ENCODE data around the gene DNPH1. TPM values are rescaled to one million over a fixed set of nuclear protein-coding genes. Genes with fewer than 3 reads are reported as not detected.

Gene DNPH1
- total RNA-seq, 3 donors from 2014 or later = 46.5 to 61.1 (median 53.7) TPM

DNA sequence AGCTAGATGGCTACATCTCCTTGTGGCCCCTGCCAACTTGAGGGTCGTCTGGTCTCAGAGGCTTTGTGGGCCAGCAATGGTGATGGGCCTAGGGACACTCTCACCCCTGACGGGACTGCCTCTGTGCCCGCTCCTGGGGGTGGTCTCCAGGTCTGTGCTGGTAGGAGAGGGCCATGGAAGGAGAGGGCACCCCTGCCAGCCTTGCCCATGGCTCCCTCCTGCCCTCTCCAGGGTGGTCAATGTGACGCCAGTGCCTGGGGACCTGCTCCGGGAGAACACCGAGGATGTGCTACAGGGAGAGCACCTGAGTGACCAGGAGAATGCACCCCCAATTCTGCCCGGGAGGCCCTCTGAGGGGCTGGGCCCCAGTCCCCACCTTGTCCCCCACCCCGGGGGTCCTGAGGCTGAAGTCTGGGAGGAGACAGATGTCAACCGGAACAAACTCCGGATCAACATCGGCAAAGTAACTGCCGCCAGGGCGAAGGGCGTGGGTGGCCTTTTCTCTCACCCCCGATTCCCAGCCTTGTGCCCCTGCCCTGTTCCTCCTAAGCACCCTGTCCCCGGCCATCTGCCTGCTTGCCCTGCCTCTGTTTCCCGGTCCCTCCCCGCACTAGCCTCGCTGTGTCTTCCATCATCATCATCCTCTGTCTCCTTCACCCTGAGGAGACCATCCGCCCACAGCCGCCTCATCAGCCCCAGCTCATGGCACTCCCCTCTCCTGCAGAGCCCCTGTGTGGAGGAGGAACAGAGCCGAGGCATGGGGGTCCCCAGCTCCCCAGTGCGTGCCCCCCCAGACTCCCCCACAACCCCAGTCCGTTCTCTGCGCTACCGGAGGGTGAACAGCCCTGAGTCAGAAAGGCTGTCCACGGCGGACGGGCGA lies 29.8 kb upstream of the DNPH1 start:
- H3K27me3 ChIP-seq = peaks cover 0 to 4% of the 10 kb centered on the region in 2 donors
- intact Hi-C loops (cut with DNase I; ENCODE audit: low total_unique reads) = no loop called here
- DNase-seq (ENCODE audit: low spot score in 2 of 2) = no peak
- H3K4me1 ChIP-seq = no peaks in the 10 kb centered on the region
- H3K36me3 ChIP-seq = no peaks in the 10 kb centered on the region
- H3K9me3 ChIP-seq = no peaks in the 10 kb centered on the region
- no peak for TF ChIP-seq POLR2A (IDR thresholded peaks at IDR 0.05)
- TF ChIP-seq, protein P1, sequence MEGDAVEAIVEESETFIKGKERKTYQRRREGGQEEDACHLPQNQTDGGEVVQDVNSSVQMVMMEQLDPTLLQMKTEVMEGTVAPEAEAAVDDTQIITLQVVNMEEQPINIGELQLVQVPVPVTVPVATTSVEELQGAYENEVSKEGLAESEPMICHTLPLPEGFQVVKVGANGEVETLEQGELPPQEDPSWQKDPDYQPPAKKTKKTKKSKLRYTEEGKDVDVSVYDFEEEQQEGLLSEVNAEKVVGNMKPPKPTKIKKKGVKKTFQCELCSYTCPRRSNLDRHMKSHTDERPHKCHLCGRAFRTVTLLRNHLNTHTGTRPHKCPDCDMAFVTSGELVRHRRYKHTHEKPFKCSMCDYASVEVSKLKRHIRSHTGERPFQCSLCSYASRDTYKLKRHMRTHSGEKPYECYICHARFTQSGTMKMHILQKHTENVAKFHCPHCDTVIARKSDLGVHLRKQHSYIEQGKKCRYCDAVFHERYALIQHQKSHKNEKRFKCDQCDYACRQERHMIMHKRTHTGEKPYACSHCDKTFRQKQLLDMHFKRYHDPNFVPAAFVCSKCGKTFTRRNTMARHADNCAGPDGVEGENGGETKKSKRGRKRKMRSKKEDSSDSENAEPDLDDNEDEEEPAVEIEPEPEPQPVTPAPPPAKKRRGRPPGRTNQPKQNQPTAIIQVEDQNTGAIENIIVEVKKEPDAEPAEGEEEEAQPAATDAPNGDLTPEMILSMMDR (IDR thresholded peaks at IDR 0.05) = no peak
- no peak for TF ChIP-seq POLR2AphosphoS5 (IDR thresholded peaks at IDR 0.05)
- no peak overlapping the region for H3K4me3 ChIP-seq
- no peak overlapping the region for H3K27ac ChIP-seq

DNA sequence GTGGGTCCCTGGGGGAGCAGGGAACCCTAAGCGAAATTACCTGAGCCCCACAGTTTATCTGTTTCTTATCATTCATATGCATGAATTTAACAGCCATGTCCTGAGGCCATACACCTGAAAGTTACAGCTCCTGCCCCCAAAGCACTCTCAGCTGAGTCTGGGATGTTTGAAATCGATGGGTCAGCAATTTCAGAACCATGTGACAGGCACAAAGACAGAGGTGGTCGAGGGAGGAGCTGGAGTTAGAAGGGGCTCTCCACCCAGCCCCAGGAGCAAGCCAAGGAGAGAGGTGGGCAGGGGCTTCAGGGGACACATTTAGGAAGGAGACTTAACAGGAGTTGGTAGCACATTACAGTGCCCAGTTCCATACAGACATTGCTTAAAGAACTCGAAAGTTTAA lies 28.9 kb upstream of the DNPH1 start:
- Histone ChIP-seq H3K36me3 (no peaks in the 10 kb centered on the region), H3K27ac (no peak overlapping the region), H3K4me1 (no peaks in the 10 kb centered on the region), H3K9me3 (no peaks in the 10 kb centered on the region), H3K27me3 (peaks cover 0 to 13% of the 10 kb centered on the region in 2 donors), H3K4me3 (no peak overlapping the region)
- no peak for DNase-seq (ENCODE audit: low spot score in 2 of 2)
- intact Hi-C loops (cut with DNase I; ENCODE audit: low total_unique reads) = no loop called here
- TF ChIP-seq POLR2A (IDR thresholded peaks at IDR 0.05) (no peak), POLR2AphosphoS5 (IDR thresholded peaks at IDR 0.05) (no peak)
- TF ChIP-seq, protein P1 (IDR thresholded peaks at IDR 0.05) = no peak

DNA sequence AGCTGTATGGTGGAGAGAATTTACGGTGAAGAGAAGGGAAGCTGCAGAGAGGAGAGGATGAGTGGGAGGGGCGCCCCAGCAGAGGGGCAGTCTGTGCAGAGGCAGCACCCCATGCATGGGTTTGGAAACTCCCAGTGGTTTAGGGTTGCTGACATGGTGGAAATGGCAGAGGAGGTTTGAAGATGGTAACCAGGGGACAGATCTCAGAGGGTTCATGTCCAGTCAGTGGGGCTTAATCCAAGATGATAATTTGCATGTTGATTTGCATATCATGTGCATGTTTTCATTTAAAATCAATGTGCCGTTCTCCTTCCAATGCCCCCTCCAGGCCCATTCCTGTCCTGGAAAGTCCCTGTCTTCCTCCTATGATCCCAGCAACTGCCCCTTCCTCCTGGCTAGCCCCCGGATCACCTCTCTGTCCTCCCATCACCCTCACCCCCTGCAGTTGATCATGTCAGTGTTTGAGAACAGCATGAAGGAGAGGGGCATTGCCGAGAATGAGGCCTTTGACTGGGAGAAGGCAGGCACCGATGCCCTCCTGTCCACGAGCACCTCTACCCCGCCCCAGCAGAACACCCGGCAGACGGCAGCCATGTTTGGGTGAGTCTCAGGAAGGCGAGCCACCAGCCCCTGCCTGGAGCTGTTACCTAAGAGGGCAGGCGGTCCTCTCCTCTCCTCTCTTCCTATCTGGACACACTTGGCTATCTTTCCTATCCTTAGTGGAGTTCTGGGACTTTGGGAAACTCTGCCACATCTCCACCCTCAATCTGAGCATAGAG lies 28.3 kb upstream of the DNPH1 start:
- TF ChIP-seq, protein P1 (IDR thresholded peaks at IDR 0.05) = no peak
- TF ChIP-seq POLR2AphosphoS5 (IDR thresholded peaks at IDR 0.05) = no peak
- no peak for TF ChIP-seq POLR2A (IDR thresholded peaks at IDR 0.05)
- Histone ChIP-seq H3K27me3 (peaks cover 0 to 19% of the 10 kb centered on the region in 2 donors), H3K9me3 (no peaks in the 10 kb centered on the region), H3K36me3 (no peaks in the 10 kb centered on the region), H3K27ac (no peak overlapping the region), H3K4me1 (no peaks in the 10 kb centered on the region), H3K4me3 (no peak overlapping the region)
- no peak for DNase-seq (ENCODE audit: low spot score in 2 of 2)
- intact Hi-C loops (cut with DNase I; ENCODE audit: low total_unique reads) = no loop called here

DNA sequence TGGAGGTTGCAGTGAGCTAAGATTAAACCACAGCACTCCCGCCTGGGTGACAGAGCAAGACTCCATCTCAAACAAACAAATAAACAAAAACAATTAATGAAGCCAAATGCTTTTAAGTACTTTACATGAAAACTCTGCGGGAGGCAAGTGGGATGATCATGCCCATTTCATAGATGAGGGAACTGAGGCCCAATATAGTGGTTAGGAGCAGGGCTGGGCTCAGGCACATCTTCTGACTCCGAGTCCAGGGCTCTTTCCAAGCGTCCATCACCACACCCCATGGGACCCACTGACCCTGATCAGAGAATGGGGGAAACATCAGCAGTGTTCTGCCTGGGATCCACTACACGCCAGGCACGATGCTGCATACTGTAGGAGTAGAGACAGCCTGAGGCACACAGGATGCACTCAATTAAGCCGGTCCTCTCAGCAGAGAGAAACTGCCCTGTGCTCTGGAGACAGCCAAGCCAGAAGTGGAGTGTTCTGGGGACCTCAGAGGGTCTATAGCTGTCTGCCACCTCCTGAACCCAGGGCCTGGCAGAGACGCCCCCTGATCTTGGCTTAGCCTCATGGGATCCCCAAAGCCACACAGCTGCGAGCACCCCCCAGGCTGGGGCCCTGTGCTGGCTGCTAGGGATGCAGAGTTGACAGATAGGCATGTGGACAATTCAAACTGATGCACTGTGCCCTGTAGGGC lies 27.5 kb upstream of the DNPH1 start:
- H3K27ac ChIP-seq = no peak overlapping the region
- peaks cover 0 to 20% of the 10 kb centered on the region in 2 donors for H3K27me3 ChIP-seq
- no peaks in the 10 kb centered on the region for H3K36me3 ChIP-seq
- H3K4me3 ChIP-seq = no peak overlapping the region
- H3K4me1 ChIP-seq = no peaks in the 10 kb centered on the region
- no peak for DNase-seq (ENCODE audit: low spot score in 2 of 2)
- intact Hi-C loops (cut with DNase I; ENCODE audit: low total_unique reads) = no loop called here
- no peaks in the 10 kb centered on the region for H3K9me3 ChIP-seq
- TF ChIP-seq, protein P1 (IDR thresholded peaks at IDR 0.05) = no peak
- TF ChIP-seq POLR2AphosphoS5 (IDR thresholded peaks at IDR 0.05) = no peak

Data from breast epithelium (tissue), 4 donors.